ENCODE results near the gene SLC2A9.

SLC2A9 gene

DNA sequence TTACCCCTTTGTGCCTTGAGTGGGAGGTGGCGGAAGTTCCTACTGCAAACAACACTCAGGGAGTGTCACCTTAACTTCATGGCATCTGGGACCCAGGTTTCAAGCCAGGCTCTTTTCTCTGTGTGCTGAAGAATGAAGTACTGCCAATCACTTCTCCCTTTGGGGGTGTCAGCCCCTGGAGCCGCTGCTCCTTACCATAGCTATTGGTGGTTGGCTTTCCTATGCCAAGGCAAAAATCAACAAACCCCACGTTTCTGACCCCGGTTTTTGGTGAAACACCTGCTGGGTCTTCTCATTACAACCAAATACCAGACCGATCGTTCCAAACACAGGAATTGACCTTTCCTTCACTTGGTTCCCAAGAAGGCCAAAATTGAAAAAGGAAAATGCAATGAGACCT lies 19.7 kb upstream of the SLC2A9 start:
- DNase-seq: no peak

DNA sequence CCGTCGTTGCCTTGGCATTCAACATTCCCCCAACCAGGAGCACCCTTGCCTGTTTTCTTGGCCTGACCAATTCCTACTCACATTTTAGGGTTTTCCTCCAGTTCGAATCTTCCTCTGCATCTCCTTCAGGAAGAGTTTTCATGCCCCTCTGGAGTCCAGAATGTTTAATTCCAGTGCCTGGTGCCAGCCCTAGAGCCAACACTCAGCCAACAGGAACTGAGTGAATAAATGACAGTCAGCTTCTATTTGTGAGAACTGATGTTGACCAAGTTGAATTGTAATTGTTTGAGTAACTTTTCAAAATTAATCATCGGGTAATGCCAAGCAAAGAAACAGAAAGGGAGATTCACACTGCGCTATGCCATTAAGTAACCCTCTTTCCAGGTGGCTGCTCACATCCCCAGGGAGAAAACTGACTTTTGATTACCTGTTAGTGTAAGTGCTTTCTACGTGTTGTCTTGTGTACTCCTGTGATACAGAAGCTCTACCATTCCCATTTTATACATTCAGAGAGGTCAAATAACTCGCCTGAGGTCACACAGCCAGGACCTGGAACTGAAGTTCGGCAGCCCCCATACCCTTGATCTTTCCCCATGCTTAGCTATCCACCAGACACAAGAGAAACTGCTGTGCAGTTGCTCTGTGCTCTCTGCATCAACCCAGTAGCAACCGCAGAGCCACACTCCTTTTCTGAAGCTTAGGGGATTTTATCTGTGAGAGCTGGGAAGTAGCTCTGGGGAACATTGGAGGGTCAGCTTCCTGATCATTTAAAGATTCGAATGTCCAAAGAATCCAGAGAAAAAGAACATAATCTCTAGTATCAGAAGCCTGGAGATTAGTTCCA lies 19.0 kb upstream of the SLC2A9 start:
- DNase-seq: no peak

DNA sequence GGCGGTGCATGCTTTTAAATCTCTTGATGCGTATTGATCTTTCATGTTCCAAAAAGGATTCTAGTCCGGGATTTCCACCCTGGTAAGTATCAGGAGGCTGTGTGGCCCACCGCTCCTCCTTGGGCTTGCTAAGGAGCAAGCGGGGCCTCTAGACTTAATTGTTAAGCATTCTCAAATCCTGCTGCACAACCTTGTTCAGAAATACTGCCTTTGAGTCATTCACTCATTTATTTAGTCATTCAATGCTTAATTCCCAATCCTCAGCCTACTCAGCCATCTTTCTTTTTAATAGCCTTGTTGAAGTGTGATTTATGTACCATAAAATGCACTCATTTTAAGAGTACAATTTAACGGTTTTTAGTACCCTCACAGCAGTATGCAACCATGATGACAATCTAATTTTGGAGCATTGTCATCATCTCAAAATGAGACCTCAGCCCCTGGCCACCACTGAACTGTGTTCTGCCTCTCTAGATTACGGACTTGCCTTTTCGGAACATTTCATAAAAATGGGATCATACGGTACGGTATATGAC lies 15.6 kb upstream of the SLC2A9 start:
- no peak for DNase-seq

DNA sequence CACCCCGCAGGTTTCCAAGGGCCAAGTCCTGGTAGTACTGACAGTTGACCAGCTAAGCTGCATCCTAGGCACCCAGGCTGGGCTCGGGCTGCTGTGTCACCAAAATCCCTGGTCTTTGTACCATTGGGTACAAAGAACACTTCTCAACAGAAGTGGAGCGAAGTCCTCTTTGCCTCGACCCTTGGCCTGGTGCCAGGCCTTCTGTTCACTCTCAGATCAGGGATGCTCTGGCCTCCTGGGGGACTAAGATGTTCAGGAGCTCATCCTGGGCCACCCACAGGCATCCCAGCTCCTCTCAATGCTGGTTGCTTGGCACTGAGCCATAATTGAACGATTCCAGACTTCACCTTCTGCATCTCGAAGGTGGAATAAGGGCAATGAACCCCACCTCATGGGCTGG lies 13.8 kb upstream of the SLC2A9 start:
- no peak for DNase-seq

DNA sequence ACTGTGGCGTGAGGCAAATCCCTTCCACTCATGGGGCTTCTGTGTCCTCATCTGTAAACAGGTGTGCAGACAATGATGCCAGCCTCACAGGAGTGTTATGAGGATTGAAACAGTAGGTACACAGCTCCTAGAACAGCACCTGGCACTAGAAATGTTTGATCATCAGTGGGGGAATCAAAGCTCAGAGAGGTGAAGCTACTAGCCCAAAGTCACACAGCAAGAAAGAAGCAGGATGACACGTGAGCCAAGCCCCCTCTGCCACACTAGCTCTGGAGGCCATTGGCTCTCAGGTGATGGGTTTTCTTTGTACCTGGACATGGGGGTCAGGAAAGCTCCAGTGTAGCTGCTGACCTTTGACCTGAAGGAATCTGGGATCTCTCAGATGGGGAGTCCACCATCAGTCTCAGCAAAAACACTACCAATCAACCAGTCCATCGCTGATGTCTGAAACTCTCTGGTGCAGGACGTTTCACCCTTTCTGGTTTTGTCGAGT lies 13.4 kb upstream of the SLC2A9 start:
- DNase-seq: no peak

DNA sequence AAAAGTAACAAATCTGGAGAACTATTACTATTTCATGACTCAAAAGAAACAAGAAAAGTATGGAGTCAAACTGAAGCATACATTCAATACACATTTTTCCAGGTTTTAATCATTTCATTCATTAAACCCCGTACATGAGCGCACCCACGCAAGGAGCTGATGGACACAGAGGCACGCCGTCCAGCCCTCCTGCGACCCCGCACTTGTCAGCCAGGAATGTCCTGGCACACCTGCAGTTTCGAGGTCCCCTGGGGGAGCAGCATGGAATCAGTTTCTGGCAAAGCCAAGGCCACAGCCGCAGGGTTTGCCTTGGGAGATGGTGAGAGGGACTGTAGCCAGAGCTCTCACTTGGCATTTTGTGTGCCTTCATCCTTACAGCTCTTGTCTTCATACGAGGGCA lies 12.8 kb upstream of the SLC2A9 start:
- no peak for DNase-seq

DNA sequence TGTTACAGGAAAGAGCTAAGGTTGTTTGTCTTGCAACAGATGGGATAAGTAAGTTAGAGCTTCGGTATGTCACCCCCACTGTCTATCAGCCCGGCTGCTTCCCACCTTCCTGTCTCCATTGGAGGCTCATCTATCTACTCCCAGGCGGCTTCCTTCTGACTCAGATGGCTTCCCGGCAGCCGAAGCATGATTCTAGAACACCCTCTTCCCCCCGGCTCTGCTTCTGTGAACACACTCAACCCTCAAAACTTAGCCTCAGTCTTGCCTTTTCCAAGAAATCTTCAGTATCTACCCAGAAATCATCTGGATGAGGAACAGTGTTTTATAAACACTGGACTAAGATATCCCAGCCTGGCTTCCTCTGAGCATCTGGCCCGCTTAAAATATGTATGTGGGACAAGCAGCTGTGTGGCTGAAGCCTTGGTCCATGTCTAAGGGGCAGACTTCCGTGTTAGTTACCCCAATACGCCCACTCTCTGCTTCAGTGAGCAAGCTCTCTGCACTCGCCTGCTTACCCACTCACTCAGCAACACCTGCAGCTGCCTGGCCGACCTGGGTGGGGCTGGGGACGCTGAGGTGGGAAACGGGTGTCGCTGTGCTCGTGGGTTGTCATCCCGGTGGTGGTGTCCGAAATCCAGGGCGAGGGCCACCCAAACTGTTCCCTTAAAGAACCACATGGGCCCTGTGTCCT lies 12.0 kb upstream of the SLC2A9 start:
- no peak for DNase-seq

DNA sequence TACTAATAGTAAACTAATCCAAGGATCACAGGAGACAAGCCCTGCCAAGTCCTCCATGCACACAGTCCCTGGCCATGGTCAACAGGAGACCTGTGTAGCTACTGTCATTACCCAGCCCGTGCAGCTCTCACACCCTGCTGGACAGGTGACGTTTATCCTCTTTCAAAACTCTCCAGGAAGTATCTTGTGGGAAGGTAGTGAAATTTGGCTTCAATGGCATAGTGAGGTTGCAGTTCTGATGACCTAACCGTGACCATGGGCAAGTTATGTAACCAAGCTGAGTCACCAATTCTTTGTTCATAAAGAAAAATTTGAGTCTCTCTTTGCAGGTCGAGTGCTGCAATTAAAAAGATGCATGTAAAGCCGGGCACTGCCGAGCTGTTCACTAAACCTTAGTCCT lies 11.3 kb upstream of the SLC2A9 start:
- no peak for DNase-seq

DNA sequence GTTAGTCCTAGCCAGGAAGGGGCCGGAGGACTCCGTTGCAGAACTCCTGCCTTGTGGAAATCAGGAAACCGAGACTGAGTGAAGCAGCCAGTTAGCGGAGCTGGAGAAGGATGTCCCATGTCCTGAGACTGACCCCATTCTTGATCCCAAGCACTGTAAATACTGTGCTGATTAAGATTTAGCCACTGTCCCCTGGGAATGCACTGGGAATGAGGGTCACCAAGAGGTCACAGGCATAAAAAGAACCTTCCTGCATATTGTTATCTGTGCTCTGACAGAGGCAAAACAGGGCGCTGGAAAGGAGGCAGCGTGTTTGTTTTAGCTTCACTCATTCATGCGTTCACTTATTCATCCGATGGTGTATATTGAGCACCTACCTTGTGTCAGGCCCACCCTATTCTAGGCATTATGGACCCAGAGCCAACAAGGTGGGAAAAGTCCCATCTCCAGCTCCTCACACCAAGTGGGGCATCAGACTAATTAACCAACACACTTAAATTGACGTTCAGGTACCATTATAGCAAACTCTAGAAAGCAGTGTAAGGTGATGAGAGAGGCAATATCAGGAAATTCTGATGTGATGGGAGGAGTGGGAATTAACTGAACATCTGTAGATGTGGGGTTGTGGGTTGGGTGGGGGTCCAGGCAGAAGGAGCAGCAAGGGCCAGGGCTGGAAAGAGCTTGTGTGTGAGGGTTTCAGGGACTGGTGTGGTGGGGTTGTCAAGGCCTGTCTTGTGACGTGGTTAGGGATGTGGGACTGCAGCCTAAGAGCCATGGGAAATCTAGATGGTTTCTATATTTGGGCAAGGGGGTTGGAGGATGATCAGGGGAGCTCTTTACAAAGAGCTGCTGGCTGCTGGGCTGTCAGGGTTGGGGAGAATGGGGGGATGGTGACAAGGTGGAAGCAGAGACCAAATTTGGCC lies 10.6 kb upstream of the SLC2A9 start:
- no peak for DNase-seq

DNA sequence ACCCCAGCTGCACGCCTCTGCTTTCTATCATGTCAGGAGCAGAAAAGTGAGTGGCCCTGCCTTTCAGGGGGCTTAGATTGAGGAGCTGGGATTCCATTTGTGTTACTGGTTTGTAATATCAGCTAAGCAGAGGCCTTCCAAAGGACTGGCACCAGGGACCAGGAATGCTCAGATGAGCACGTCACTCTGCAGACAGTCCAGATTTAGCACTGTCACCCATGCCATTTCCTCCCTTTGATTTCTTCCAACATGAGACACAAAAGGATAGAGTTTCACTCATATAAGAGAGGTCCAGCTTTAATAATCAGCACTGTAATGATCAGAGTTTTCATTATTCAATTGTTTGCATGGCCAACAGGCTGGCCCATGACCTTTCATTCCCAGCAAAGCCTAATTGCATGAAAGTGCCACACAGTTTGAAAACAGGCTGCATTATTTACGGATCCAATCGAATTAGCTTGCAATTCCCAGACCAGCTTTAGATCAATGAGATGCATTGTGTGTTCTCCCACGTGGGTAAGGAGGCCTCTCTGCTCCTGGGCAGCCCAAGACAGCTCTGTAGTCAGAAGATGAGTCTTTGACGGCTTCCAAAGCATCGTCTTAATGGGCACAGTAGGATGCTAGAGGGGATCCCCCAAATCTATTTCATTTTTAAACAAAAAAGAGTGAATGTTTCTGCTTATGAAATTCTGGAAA lies 9.8 kb upstream of the SLC2A9 start:
- DNase-seq: no peak

DNA sequence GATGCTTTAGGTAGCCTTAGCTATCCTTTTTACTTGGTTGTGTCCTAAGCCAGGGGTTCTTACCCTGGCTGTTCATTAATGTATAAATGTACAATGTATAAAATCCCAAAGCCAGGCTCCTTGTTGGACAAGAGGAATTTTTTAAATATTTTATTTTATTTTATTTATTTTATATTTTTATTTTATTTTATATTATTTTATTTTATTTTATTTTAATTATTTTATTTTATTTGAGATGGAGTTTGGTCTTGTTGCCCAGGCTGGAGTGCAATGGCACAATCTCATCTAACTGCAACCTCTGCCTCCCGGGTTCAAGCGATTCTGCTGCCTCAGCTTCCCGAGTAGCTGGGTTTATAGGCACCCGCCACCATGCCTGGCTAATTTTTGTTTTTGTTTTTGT lies 8.1 kb upstream of the SLC2A9 start:
- DNase-seq: no peak

DNA sequence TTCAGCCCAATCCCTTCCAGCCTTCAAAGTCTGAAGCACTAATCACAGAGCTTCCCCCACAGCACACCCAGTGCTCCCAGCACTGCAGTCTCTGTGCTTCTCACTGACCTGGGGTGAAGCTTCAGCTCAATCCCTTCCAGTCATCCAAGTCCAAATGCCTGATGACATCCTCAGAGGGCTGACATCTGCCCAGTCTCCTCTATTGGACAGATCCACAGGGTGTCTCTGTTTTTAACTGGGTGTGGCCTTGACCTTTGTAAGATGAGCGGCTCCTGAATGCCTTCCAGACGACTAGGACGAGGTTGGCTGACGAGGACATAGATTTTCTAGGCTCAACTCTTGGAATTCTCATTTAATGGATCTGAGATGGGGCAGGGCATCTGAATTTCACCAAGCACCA lies 7.6 kb upstream of the SLC2A9 start:
- no peak for DNase-seq

DNA sequence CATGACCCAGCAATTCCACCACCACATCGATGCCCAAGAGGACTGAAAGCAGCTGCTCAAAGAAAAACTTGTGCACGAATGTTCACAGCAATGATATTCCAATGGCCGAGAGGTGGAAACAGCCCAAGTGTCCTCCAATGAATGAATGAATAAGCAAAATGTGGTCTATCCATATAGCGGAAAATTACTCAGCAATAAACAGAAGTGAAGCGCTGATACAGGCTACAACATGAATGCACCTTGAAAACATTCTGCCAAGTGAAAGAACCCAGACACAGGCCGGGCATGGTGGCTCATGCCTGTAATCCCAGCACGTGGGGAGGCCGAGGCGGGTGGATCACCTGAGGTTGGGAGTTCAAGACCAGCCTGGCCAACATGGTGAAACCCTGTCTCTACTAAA lies 5.2 kb upstream of the SLC2A9 start:
- no peak for DNase-seq

DNA sequence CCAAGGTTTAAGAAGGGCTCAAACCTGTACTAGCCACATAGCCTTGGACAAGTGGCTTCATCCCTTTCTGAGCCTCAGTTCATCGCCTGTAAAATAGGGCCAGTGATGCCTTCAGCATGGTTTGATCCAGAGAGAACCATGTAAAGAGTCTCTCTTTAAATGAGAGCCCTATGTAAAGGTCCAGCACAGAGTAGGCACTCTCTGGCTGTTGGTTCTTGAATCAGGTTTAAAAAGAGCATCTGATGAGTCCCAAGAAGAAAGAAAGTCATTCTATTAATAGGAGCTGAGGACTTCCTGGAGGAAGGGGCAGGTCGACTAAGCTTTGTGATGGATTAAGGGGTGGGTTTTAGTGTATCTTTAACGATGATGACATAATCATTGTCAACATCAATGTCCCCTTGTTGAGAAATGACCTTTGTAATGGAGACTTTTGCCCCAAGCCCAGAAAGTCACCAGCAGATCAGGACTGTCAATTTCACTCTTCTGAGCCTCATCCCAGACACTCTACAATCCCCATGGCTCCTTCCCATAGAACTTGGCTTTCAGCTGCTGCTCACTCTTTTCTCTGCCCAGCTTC lies 4.0 kb upstream of the SLC2A9 start:
- DNase-seq: no peak

DNA sequence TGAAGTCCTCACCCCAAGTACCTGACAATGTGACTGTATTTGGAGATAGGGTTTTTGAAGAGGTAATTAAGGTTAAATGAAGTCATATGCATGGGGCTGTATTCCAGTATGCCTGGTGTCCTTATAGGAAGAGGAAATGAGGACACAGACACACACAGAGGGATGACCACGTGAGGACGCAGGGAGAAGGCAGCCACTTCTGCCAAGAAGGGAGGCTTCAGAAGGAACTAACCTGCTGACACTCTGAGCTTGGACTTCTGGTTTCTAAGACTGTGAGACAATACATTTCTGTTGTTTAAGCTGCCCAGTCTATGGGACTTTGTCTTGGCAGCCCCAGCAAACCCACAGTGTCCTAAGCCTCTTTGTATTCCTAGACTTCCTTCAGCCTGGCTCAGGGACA lies 3.0 kb upstream of the SLC2A9 start:
- no peak for DNase-seq

DNA sequence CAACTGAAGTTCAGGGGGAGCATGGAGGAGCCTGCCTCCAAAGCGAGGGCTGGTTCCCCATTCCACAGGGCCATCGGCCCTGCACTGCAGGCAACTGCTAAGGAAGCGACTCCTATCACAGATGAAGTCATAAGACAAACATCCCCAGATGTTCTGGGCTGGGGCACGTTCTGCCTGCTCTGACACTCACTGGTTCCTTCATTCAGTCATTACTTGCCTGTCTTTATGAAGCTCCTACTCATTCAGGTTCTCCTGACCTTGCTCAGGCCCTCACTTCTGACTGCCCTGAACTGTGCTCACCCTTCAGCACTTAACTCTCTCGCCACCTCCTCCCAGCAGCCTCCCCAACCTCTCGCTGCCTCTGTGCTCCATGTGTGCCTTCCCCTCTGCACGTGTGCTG lies 2.5 kb upstream of the SLC2A9 start:
- DNase-seq: no peak

DNA sequence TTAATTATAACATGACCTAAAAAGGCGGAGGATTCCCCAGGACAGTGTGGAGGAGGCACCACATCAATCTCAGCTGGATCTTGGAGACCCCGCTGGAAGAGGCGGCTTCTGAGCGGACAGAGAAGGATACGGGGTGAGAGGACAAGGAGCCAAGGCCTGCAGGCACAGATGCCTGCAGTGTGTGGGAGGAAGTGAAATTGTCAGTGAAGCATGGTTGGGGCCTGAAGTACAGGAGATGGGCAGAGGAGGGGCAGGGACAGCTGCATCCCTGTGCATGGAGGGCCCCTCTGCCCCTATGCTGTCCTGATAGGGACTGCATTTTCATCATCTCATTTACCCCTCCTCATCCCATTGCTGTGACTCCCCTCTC lies 1.7 kb upstream of the SLC2A9 start:
- DNase-seq: no peak

DNA sequence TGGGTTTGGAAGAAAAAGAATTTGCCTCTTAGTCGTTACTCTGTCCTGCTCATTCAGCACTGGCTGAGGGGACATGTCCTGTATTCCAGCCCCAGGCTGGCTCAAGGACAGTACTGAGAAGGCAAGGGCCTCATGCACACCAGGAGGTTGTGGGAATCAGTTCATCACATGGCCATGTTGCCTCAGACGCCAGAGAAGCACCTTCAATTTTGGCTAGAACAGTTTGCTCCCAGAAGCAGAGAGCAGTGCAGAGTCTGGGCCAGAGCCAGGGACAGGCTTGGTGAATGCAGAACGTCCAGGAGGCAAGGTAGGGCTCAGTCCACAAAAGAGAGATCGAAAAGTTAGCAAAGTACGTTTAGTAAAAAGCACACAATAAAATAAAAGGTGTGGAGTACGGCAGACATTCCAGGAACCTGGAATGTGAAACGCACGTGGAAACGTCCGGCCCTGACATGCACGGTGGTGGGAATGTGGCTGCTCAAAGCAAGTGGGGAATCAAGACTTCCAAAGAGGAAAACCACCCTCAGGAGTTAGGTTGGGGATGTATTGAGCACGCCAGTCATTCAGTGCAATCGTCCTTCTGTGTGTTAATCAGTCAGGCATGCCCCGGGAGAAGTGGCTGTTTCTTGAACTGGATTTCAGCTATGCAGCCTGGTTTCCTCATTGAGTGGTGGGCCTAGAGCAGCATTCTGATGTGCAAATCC lies 1.2 kb upstream of the SLC2A9 start:
- DNase-seq: no peak

DNA sequence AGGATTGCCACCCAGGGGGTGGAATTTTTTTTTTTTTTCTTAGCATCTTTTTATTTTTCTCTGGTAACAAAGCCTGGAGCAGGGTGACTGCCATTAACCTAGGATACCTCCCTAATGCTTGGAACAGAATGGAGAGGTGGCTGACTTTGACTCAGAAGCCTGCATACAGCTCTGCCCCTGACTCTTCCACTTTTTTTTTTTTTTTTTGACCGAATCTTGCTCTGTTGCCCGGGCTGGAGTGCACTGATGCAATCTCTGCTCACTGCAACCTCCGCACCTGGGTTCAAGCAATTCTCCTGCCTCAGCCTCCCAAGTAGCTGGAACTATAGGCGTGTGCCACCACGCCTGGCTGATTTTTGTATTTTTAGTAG lies 341 bp upstream of the SLC2A9 start:
- DNase-seq: no peak

DNA sequence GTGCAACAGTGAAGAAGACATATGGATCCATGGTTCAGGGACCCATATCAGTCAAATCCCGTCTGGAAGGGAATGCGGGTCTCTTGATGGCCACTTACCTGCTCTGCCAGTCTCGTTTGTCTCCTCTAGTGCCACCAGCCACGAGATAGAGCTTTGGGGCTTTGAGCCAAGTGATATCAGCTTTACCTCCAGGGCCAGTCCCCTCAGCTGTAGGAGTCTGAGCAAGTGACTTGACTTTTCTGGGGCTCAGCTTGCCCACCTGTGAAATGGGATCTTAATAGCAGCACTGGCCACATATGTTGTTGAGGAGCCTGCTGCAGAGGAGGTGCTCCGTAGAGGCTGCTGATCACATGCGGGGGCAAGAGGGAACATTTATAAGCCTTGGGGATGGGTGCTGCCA lies 1.2 kb downstream of the SLC2A9 start:
- no peak for DNase-seq

DNA sequence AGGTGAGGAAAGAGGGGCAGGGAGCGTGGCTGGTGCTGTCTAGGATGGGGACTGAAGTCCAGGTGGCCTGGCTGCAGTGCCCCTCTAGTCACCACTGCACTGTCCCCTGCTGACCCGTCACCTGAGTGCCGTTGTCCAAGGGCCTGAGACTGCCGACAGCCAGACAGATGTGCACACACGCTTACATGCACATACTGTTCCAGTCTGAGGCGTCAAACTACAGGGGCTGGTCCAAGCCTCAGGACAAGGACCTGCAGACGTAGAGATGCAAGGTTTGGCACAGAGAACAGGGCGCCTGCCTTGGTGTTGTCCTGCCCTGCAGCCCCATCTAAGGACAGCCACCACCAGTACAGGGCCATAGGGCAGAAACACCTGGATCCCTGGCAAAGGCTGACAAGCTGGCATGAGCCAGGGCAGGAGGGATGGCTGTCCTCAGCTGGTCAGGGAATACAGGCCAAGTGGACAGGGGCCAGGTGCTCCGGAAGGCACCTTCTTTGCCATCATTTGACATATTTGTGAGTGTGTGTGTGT lies 1.7 kb downstream of the SLC2A9 start:
- no peak for DNase-seq

Data from activated T-cell treated with anti-CD3 and anti-CD28 coated beads for 4 hours (primary cell).